ENCODE results near the gene TANGO6. TPM values are rescaled to one million over a fixed set of nuclear protein-coding genes. Genes with fewer than 3 reads are reported as not detected.

TANGO6 gene
- total and polyA plus RNA-seq, 2 of the 8 experiments (the other 6 are each of a cell fraction or from before 2014, with no cell fraction given), result 5.0 to 19.5 TPM

GRCh38 chr16:69079697-69080096 lies 236.4 kb downstream of the TANGO6 start:
- Histone ChIP-seq H3K4me1 (replicated peaks in 1 of 4; ENCODE audit: control insufficient read depth in 3 of 4, insufficient read depth in 4 of 4, low read length in 3 of 4) (peaks cover 4 to 18% (median 15%) of the 10 kb centered on the region in 4 experiments; a peak in 5 of 7 replicates), H4K8ac (ENCODE audit: extremely low read depth, insufficient read depth, low read length) (no peak overlapping the region), H2BK12ac (ENCODE audit: low read depth, low read length) (no peak overlapping the region), H2AFZ (ENCODE audit: low read length) (no peak overlapping the region), H3K9ac (replicated peaks in 1 of 4; ENCODE audit: extremely low read depth in 1 of 4, low read depth in 3 of 4, low read length in 3 of 4) (no peak overlapping the region), H3K4ac (replicated peaks; ENCODE audit: insufficient read length, low read depth, low read length) (no peak overlapping the region), H2AK5ac (ENCODE audit: low read depth, low read length) (no peak overlapping the region), H3K23ac (ENCODE audit: insufficient read length) (no peak overlapping the region), H3K4me2 (ENCODE audit: insufficient read depth in 1 of 2, low read depth in 2 of 2, low read length in 2 of 2) (no peak overlapping the region), H3K79me1 (ENCODE audit: low read depth, low read length) (no peaks in the 10 kb centered on the region), H2BK15ac (ENCODE audit: low read length) (no peak overlapping the region), H3K27me3 (replicated peaks in 1 of 4; ENCODE audit: control insufficient read depth in 3 of 4, extremely low read depth in 1 of 4, insufficient read depth in 3 of 4, low read length in 3 of 4) (no peaks in the 10 kb centered on the region), H3K36me3 (ENCODE audit: control insufficient read depth in 2 of 4, insufficient read depth in 4 of 4, low read length in 3 of 4) (no peaks in the 10 kb centered on the region), H3K79me2 (ENCODE audit: control insufficient read depth in 1 of 2, insufficient read depth in 2 of 2, low read length in 2 of 2) (no peaks in the 10 kb centered on the region), H4K20me1 (replicated peaks in 1 of 2; ENCODE audit: control insufficient read depth in 1 of 2, insufficient read depth in 2 of 2, low read length in 2 of 2) (no peaks in the 10 kb centered on the region), H3K18ac (ENCODE audit: extremely low read depth, low read length) (no peak overlapping the region), H3K23me2 (ENCODE audit: low read depth, low read length) (no peaks in the 10 kb centered on the region), H2BK5ac (ENCODE audit: low read depth, low read length) (no peak overlapping the region), H2BK120ac (replicated peaks; ENCODE audit: low read depth, low read length) (no peak overlapping the region), H2BK20ac (ENCODE audit: low read length) (no peak overlapping the region), H3K27ac (ENCODE audit: low read depth, low read length) (no peak overlapping the region), H3K56ac (replicated peaks; ENCODE audit: insufficient read length, low read depth, low read length) (no peak overlapping the region), H4K5ac (ENCODE audit: insufficient read length, low read depth, low read length) (no peak overlapping the region), H4K91ac (replicated peaks; ENCODE audit: insufficient read length, low read length) (no peak overlapping the region), H3K4me3 (ENCODE audit: extremely low read depth in 1 of 4, insufficient read depth in 2 of 4, low read depth in 3 of 4, low read length in 4 of 4) (no peak overlapping the region), H3K9me3 (ENCODE audit: insufficient read depth in 2 of 2, low read depth in 1 of 2, low read length in 1 of 2) (no peaks in the 10 kb centered on the region), H3K14ac (ENCODE audit: insufficient read length) (no peak overlapping the region)
- FAIRE-seq (no peak), DNase-seq (ENCODE audit: low read depth in 1 of 2, low spot score in 2 of 2) (no peak)
- CTCF ChIA-PET (ENCODE audit: partially characterized antibody), result interaction anchor here (0.9 to 2.2 kb wide), 4 partner anchors 13 to 90 kb away, joined by 3 to 11 read pairs (median 6); no protein-coding TSS in a partner anchor
- TF ChIP-seq POLR2A (IDR thresholded peaks at IDR 0.05; ENCODE audit: control extremely low read depth in 1 of 2, low read depth in 2 of 2, low read length in 2 of 2), result no peak
- TF ChIP-seq BACH1 (IDR thresholded peaks at IDR 0.05; ENCODE audit: low read length), result no peak
- no peak for TF ChIP-seq CHD2 (IDR thresholded peaks at IDR 0.05; ENCODE audit: low read length)
- TF ChIP-seq EZH2 (IDR thresholded peaks at IDR 0.05; ENCODE audit: low read depth, low read length, severe bottlenecking), result no peak
- no peak for TF ChIP-seq SRF (IDR thresholded peaks at IDR 0.05; ENCODE audit: low read depth, low read length)
- no peak for TF ChIP-seq SIN3A (conservative IDR thresholded peaks at IDR 0.05 in 1 of 2, IDR thresholded peaks at IDR 0.05 in 1 of 2; ENCODE audit: low read depth in 1 of 2, low read length in 2 of 2)
- POLR2A ChIA-PET (ENCODE audit: partially characterized antibody), result interaction anchor here (0.9 kb wide), 1 partner anchor 26 kb away, joined by 3 read pairs; no protein-coding TSS in a partner anchor
- WGBS, 2 experiments (ENCODE audit: extremely low coverage in 1 of 2, insufficient coverage in 1 of 2, insufficient read length in 1 of 2, insufficient replicate concordance in 2 of 2, low coverage in 1 of 2, low lambda C conversion rate in 2 of 2, missing lambda C conversion rate in 1 of 2), result 98% methylated on average over 2 of the region's 2 CpGs; no CpG with 5 or more reads in 1 of the 2 experiments
